GM20000 (cell line): ENCODE measurements around the gene PCCA.
"Not testable (repeated sequence)": the region's sequence is repeated elsewhere in the genome, so short reads cannot be mapped to it uniquely, and the experiment has no call there.

Experiments used
- DNase-seq: peaks from one replicate; pipeline ENCODE4 v3.0.0; 2012; ENCODE audit warnings: low spot score
- TF ChIP-seq, protein P1 (sequence below): IDR thresholded peaks from 2 replicates; pipeline ENCODE4 v1.5.1; 2012; ENCODE audit warnings: mild to moderate bottlenecking, control low read depth; ENCODE audit errors: extremely low read depth, missing control alignments

Gene PCCA

GRCh38 chr13:100565286-100565685, 476.4 kb downstream of the PCCA start:
- no peak for DNase-seq
- TF ChIP-seq, protein P1, sequence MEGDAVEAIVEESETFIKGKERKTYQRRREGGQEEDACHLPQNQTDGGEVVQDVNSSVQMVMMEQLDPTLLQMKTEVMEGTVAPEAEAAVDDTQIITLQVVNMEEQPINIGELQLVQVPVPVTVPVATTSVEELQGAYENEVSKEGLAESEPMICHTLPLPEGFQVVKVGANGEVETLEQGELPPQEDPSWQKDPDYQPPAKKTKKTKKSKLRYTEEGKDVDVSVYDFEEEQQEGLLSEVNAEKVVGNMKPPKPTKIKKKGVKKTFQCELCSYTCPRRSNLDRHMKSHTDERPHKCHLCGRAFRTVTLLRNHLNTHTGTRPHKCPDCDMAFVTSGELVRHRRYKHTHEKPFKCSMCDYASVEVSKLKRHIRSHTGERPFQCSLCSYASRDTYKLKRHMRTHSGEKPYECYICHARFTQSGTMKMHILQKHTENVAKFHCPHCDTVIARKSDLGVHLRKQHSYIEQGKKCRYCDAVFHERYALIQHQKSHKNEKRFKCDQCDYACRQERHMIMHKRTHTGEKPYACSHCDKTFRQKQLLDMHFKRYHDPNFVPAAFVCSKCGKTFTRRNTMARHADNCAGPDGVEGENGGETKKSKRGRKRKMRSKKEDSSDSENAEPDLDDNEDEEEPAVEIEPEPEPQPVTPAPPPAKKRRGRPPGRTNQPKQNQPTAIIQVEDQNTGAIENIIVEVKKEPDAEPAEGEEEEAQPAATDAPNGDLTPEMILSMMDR = no peak

GRCh38 chr13:100566543-100566942, 477.6 kb downstream of the PCCA start:
- TF ChIP-seq, protein P1 = no peak
- DNase-seq = no peak

- TF ChIP-seq, protein P1 = peak; percentile 63
- DNase-seq = peak; percentile 70
Measured at GRCh38 chr13:100573121-100573520, 484.2 kb downstream of the PCCA start.

GRCh38 chr13:100577239-100577638, 488.3 kb downstream of the PCCA start:
- not testable (repeated sequence) for DNase-seq
